Neural progenitor cell (in vitro differentiated cells): ENCODE results near the gene PRDM10.

Source experiments
- CTCF ChIP-seq: fragments of 200-600 bp; sonication (generic); IDR thresholded peaks from 2 replicates; pipeline ENCODE4 v1.5.1; 2017; ENCODE audit warnings: antibody characterized with exemption, mild to moderate bottlenecking
- EZH2 ChIP-seq: fragments of 200-600 bp; sonication (generic); IDR thresholded peaks from 2 replicates; pipeline ENCODE4 v1.6.1; 2017; ENCODE audit warnings: antibody characterized with exemption, mild to moderate bottlenecking, moderate library complexity
- EZH2phosphoT487 ChIP-seq: fragments of 200-600 bp; sonication (generic); IDR thresholded peaks from 2 replicates; pipeline ENCODE4 v1.6.1; 2017; ENCODE audit warnings: antibody characterized with exemption

- TF ChIP-seq CTCF (peak; percentile 20), EZH2 (no peak), EZH2phosphoT487 (no peak)
Measured at GRCh38 chr11:130037881-130038585, 35.4 kb upstream of the PRDM10 start.
